Sigmoid colon (tissue), 7 donors: ENCODE measurements around the gene HSDL2. TPM values are rescaled to one million over a fixed set of nuclear protein-coding genes. Genes with fewer than 3 reads are reported as not detected.

Experiments used
- DNase-seq: peaks from one replicate; pipeline ENCODE4 v3.0.0-alpha.2; 2019
- H3K27ac ChIP-seq, 4 donors: fragments of 200-600 bp; sonication (generic); one replicate each; pipeline ENCODE4 v1.5.1; 2016 to 2019; ENCODE audit warnings: mild to moderate bottlenecking in 1 of 4
- H3K27me3 ChIP-seq, 3 donors: fragments of 200-600 bp; sonication (generic); one replicate each; pipeline ENCODE4 v1.5.1; 2019; ENCODE audit warnings: mild to moderate bottlenecking in 1 of 3
- H3K36me3 ChIP-seq, 4 donors: fragments of 200-600 bp; sonication (generic); one replicate each; pipeline ENCODE4 v1.5.1; 2016 to 2019
- H3K4me1 ChIP-seq, 4 donors: fragments of 200-600 bp; sonication (generic); one replicate each; pipeline ENCODE4 v1.5.1; 2017 to 2019
- H3K4me3 ChIP-seq, 4 donors: fragments of 200-600 bp; sonication (generic); one replicate each; pipeline ENCODE4 v1.5.1; 2017 to 2019; ENCODE audit warnings: mild to moderate bottlenecking in 2 of 4, moderate library complexity in 1 of 4
- H3K9me3 ChIP-seq, 4 donors: fragments of 200-600 bp in 3 of 4; sonication (generic) in 3 of 4; one replicate each; pipeline versions ENCODE4 v1.5.1 to v1.6.1; 2013 to 2019
- CTCF ChIP-seq, 4 experiments: fragments of 450-650 bp in 3 of 4; fragments of 200-600 bp in 1 of 4; IDR thresholded peaks; one replicate each; pipeline ENCODE4 v1.5.1; 2016 to 2019; ENCODE audit warnings: antibody characterized with exemption in 4 of 4, mild to moderate bottlenecking in 3 of 4, moderate library complexity in 2 of 4
- EP300 ChIP-seq, 4 donors: sonication (generic); formaldehyde crosslinking; IDR thresholded peaks; one replicate each; pipeline ENCODE4 v1.6.1; 2017; ENCODE audit warnings: antibody characterized with exemption in 4 of 4
- POLR2A ChIP-seq, 2 donors: fragments of 450-650 bp; IDR thresholded peaks; one replicate each; pipeline ENCODE4 v1.6.1; 2016; ENCODE audit warnings: antibody characterized with exemption in 2 of 2, mild to moderate bottlenecking in 2 of 2, moderate library complexity in 2 of 2
- POLR2AphosphoS5 ChIP-seq, 4 donors: sonication (generic); formaldehyde crosslinking; IDR thresholded peaks; one replicate each; pipeline ENCODE4 v1.6.1; 2017; ENCODE audit warnings: antibody characterized with exemption in 4 of 4
- WGBS, 2 donors: extraction: QIAGEN DNeasy Blood & Tissue Kit; methylation state at CpG; one replicate each; pipeline ENCODE4 v1.1.7; 2013; 5-methylcytosine and 5-hydroxymethylcytosine counted together
- intact Hi-C: fragments of 100-400 bp; cut with DNase I; formaldehyde crosslinking; loops from one replicate; pipeline ENCODE4 v1.15.1; 2023
- polyA plus RNA-seq, 3 donors: library from polyadenylated mRNA; stranded (reverse); fragments of 200-250 nt; gene quantifications; one replicate each; pipeline ENCODE4 v1.2.3, GENCODE V29; 2013
- total RNA-seq, 4 donors: library from RNA; depleted of rRNA; stranded (reverse); fragments of >200 nt; gene quantifications; one replicate each; pipeline ENCODE4 v1.1.0, GENCODE V29; 2016
- donor health status: healthy with polysubstance abuse.
- donor health status: Bipolar disorder and iron deficiency.
- donor health status: healthy.

The HSDL2 gene
- total and polyA plus RNA-seq, 7 donors: 24.6 to 53.5 (median 39.8) TPM

DNA sequence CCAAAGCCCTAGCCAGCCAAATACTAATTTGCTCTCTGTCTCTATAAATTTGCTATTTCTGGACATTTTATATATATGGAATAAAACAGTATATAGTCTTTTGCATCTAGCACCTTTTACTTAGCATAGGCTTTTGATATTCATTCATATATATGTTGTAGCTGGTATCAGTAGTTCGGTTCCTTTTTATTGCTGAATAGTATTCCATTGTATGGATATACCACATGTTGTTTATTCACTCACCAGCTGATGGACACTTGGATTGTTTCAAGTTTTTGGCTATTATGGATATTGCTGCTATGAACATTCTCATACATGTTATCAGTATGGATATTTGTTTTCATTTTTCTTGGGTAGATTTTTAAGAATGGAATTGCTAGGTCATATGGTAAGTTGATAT lies 82.9 kb downstream of the HSDL2 start:
- 95 to 98% methylated on average over 1 of the region's 1 CpG for WGBS, 2 donors
- H3K36me3 ChIP-seq: peaks cover 0 to 67% (median 14%) of the 10 kb centered on the region in 4 donors
- intact Hi-C loops: no loop called here

GRCh38 chr9:112465352-112465751 lies 85.4 kb downstream of the HSDL2 start:
- no peak for TF ChIP-seq POLR2AphosphoS5 (IDR thresholded peaks at IDR 0.05)
- TF ChIP-seq CTCF (IDR thresholded peaks at IDR 0.05): no peak
- no peak for TF ChIP-seq EP300 (IDR thresholded peaks at IDR 0.05)
- no peak for TF ChIP-seq POLR2A (IDR thresholded peaks at IDR 0.05)
- Histone ChIP-seq H3K27ac (no peak overlapping the region), H3K9me3 (peaks cover 0 to 4% (median 0%) of the 10 kb centered on the region in 4 donors), H3K4me1 (no peaks in the 10 kb centered on the region), H3K36me3 (peaks cover 0 to 57% (median 4%) of the 10 kb centered on the region in 4 donors), H3K27me3 (no peaks in the 10 kb centered on the region), H3K4me3 (no peak overlapping the region)
- intact Hi-C loops: no loop called here
- no peak for DNase-seq
- 98 to 99% methylated on average over 4 of the region's 4 CpGs for WGBS, 2 donors

More for the DNA sequence above, 82.9 kb downstream of the HSDL2 start:
- Histone ChIP-seq H3K27ac (no peak overlapping the region), H3K4me1 (no peaks in the 10 kb centered on the region), H3K4me3 (no peak overlapping the region), H3K9me3 (peaks cover 0 to 4% (median 0%) of the 10 kb centered on the region in 4 donors), H3K27me3 (no peaks in the 10 kb centered on the region)
- TF ChIP-seq EP300 (IDR thresholded peaks at IDR 0.05): no peak
- TF ChIP-seq POLR2A (IDR thresholded peaks at IDR 0.05): no peak
- no peak for TF ChIP-seq CTCF (IDR thresholded peaks at IDR 0.05)
- no peak for TF ChIP-seq POLR2AphosphoS5 (IDR thresholded peaks at IDR 0.05)
- DNase-seq: no peak

DNA sequence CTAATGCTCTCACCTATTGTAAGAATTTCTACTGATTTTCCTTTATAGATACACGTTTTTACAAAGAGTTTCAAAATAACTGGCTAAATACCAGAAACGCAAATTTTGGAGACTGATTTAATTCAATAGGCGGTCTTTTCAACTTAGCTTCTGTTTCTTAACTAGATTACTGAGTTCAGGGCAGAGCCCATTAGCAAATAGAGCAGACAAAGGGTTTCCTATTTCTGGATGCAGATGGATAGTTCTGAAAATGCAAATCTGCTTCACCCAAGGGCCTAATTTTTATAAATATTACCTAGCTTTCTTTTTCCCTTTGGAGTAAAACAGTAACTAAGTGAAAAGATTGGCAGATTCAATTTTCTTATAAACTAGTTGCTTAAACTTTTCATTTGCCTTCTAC lies 93.1 kb downstream of the HSDL2 start:
- no peak for DNase-seq
- Histone ChIP-seq H3K27ac (no peak overlapping the region), H3K9me3 (peaks cover 0 to 4% (median 0%) of the 10 kb centered on the region in 4 donors), H3K36me3 (peaks cover 0 to 31% (median 2%) of the 10 kb centered on the region in 4 donors), H3K4me1 (no peaks in the 10 kb centered on the region), H3K4me3 (no peak overlapping the region), H3K27me3 (no peaks in the 10 kb centered on the region)
- no peak for TF ChIP-seq POLR2AphosphoS5 (IDR thresholded peaks at IDR 0.05)
- TF ChIP-seq EP300 (IDR thresholded peaks at IDR 0.05): no peak
- TF ChIP-seq POLR2A (IDR thresholded peaks at IDR 0.05): no peak
- no peak for TF ChIP-seq CTCF (IDR thresholded peaks at IDR 0.05)
- intact Hi-C loops: no loop called here
- 89 to 94% methylated on average over 3 of the region's 3 CpGs for WGBS, 2 donors

- peaks cover 0 to 4% (median 0%) of the 10 kb centered on the region in 4 donors for H3K9me3 ChIP-seq
- no peak for DNase-seq
- H3K27ac ChIP-seq: no peak overlapping the region
- TF ChIP-seq POLR2AphosphoS5 (IDR thresholded peaks at IDR 0.05): no peak
- TF ChIP-seq CTCF (IDR thresholded peaks at IDR 0.05): no peak
- intact Hi-C loops: no loop called here
- no peaks in the 10 kb centered on the region for H3K4me1 ChIP-seq
- H3K27me3 ChIP-seq: no peaks in the 10 kb centered on the region
- H3K36me3 ChIP-seq: peaks cover 0 to 31% (median 2%) of the 10 kb centered on the region in 4 donors
- no peak overlapping the region for H3K4me3 ChIP-seq
- 98 to 99% methylated on average over 2 of the region's 2 CpGs for WGBS, 2 donors
These were observed 94.1 kb downstream of the HSDL2 start for GRCh38 chr9:112473986-112474385.

GRCh38 chr9:112475318-112475717 lies 95.4 kb downstream of the HSDL2 start:
- no peak for TF ChIP-seq CTCF (IDR thresholded peaks at IDR 0.05)
- TF ChIP-seq EP300 (IDR thresholded peaks at IDR 0.05): no peak
- TF ChIP-seq POLR2A (IDR thresholded peaks at IDR 0.05): no peak
- no peak for TF ChIP-seq POLR2AphosphoS5 (IDR thresholded peaks at IDR 0.05)
- H3K4me3 ChIP-seq: no peak overlapping the region
- no peaks in the 10 kb centered on the region for H3K4me1 ChIP-seq
- no peak overlapping the region for H3K27ac ChIP-seq
- 98% methylated on average over 1 of the region's 1 CpG for WGBS, 2 donors
- peaks cover 0 to 27% (median 2%) of the 10 kb centered on the region in 4 donors for H3K36me3 ChIP-seq
- H3K9me3 ChIP-seq: peaks cover 0 to 4% (median 0%) of the 10 kb centered on the region in 4 donors
- no peak for DNase-seq
- H3K27me3 ChIP-seq: no peaks in the 10 kb centered on the region
- intact Hi-C loops: no loop called here
